Measurements from ENCODE around the gene ACSL6. TPM values are rescaled to one million over a fixed set of nuclear protein-coding genes. Genes with fewer than 3 reads are reported as not detected.

The ACSL6 gene
- total RNA-seq, 4 donors from 2014 or later = 0.04 to 3.2 (median 1.1) TPM

DNA sequence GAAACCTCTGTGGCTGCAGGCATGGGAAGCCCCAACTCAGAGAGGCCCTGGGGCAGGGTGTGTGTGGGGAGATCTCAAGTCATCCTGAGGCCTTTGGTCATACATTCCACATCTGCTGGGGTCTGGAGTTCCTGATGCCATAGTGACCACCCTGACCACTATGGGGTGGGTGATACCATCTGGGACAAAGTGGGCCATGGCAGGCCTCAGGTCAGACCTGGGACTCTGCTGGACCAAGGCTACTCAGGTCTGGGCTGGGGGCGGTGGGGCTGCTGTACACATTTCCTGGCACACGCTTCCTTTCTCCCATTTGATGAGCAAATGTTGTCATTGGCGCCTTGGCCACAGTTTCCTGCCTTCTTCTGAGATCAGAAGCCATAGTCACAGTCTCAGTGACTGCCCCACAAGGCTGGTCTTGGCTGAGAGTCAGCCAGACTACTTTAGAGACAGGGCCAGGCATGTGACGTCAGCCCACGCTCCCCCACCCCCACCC lies 15.1 kb upstream of the ACSL6 start:
- DNase-seq = no peak
- 82 to 84% methylated on average over 3 of the region's 5 CpGs for WGBS, 2 donors
- intact Hi-C loops (cut with DNase I) = no loop called here
- Histone ChIP-seq H3K36me3 (no peaks in the 10 kb centered on the region), H3K4me1 (no peaks in the 10 kb centered on the region), H3K27me3 (no peaks in the 10 kb centered on the region), H3K4me3 (no peak overlapping the region), H3K9me3 (no peaks in the 10 kb centered on the region), H3K27ac (no peak overlapping the region)
- TF ChIP-seq POLR2A (IDR thresholded peaks at IDR 0.05) (no peak), CTCF (IDR thresholded peaks at IDR 0.05) (no peak)

DNA sequence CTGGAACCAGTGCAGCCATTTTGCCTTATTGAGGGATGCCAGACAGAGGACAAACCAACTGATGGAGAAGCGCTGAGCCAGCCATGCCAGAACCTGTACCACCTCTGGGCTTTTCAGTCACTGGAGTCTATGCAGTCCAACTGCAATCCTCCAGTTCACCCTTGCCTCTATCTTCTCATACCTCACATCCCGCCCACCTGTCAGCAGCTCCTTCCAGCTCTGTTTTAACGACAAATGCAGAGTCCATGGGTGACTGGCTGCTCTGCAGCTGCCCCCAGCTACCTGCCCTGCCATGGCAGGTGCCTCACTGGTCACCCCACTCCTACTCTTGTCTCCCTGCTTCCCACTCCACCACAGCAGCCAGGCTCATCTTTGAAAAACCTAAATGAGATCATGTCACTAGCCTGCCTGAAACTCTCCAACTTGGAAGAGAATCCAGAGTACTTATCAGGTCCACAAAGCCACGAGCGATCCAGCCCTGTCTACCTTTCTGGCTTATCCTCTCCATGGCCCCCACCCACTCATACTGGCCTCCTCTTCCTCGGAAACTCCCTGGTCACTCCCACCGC lies 14.0 kb upstream of the ACSL6 start:
- no peak for DNase-seq
- Histone ChIP-seq H3K9me3 (no peaks in the 10 kb centered on the region), H3K4me3 (no peak overlapping the region), H3K4me1 (no peaks in the 10 kb centered on the region), H3K36me3 (no peaks in the 10 kb centered on the region), H3K27me3 (no peaks in the 10 kb centered on the region), H3K27ac (no peak overlapping the region)
- 85 to 88% methylated on average over 7 of the region's 7 CpGs for WGBS, 2 donors
- TF ChIP-seq POLR2A (IDR thresholded peaks at IDR 0.05) (no peak), CTCF (IDR thresholded peaks at IDR 0.05) (no peak)
- intact Hi-C loops (cut with DNase I) = no loop called here

- 68 to 72% methylated on average over 8 of the region's 8 CpGs for WGBS, 2 donors
- Histone ChIP-seq H3K4me3 (no peak overlapping the region), H3K9me3 (no peaks in the 10 kb centered on the region), H3K27ac (no peak overlapping the region), H3K36me3 (no peaks in the 10 kb centered on the region), H3K27me3 (no peaks in the 10 kb centered on the region), H3K4me1 (no peaks in the 10 kb centered on the region)
- intact Hi-C loops (cut with DNase I) = no loop called here
- TF ChIP-seq CTCF (IDR thresholded peaks at IDR 0.05) (no peak), POLR2A (IDR thresholded peaks at IDR 0.05) (no peak)
- DNase-seq = no peak
Measured at GRCh38 chr5:132024789-132025402, 13.4 kb upstream of the ACSL6 start.

GRCh38 chr5:132024117-132024435 lies 12.6 kb upstream of the ACSL6 start:
- Histone ChIP-seq H3K27me3 (peaks cover 0 to 6% (median 0%) of the 10 kb centered on the region in 4 donors), H3K36me3 (no peaks in the 10 kb centered on the region), H3K9me3 (no peaks in the 10 kb centered on the region), H3K4me3 (no peak overlapping the region), H3K4me1 (no peaks in the 10 kb centered on the region), H3K27ac (no peak overlapping the region)
- TF ChIP-seq POLR2A (IDR thresholded peaks at IDR 0.05) = no peak
- no peak for TF ChIP-seq CTCF (IDR thresholded peaks at IDR 0.05)
- 48 to 71% methylated on average over 3 to 4 of the region's 4 CpGs for WGBS, 2 donors
- intact Hi-C loops (cut with DNase I) = no loop called here
- no peak for DNase-seq

DNA sequence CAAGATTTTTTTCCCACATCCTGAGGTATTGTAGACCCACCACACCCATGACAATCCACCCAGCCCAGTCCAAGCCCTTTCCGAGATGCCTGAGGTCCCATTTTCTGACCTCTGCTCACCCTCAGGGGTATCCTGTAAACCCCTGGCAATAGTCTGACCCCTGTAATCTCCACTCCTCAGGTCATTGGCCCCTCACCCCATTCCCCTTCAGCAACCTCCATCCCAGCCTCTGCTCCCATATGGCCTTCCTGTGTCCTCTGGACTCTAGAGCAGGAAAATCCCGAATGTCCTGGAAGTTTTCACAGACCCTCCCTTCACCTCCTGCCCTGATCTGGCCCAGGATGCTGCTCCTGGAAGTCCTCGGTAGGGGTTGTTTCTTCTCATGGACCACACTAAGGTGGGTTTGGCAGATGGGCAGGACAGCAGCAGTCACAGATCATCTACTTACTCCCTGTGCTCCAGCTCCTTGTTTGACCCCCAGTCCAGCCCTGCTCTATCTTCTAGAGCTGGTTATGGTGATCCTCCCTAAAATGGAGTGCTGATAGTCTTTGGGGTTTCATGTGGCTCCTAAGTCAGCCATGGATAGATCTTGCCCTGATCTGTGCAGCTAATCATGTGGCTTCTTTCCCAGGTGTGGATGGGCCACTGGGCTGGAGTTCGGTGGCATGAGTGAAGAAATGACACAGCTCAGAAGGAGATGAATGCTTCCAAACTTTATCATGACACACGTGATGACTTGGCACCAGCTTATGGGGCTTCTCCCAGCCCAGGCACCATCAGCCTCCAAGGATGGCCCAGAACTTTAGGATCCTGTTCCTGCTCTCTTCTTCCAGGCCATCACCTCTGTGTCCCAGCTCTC lies 12.0 kb upstream of the ACSL6 start:
- no peaks in the 10 kb centered on the region for H3K36me3 ChIP-seq
- no peaks in the 10 kb centered on the region for H3K4me1 ChIP-seq
- peaks cover 0 to 10% (median 0%) of the 10 kb centered on the region in 4 donors for H3K27me3 ChIP-seq
- intact Hi-C loops (cut with DNase I) = no loop called here
- no peak overlapping the region for H3K27ac ChIP-seq
- H3K9me3 ChIP-seq = no peaks in the 10 kb centered on the region
- H3K4me3 ChIP-seq = no peak overlapping the region
- TF ChIP-seq CTCF (IDR thresholded peaks at IDR 0.05) (no peak), POLR2A (IDR thresholded peaks at IDR 0.05) (no peak)
- DNase-seq = no peak
- WGBS, 2 donors = 68 to 71% methylated on average over 5 of the region's 5 CpGs

Data from esophagus squamous epithelium (tissue), 5 donors.